Right lobe of liver (tissue), 6 donors: ENCODE data around the gene ZNF736. TPM values are rescaled to one million over a fixed set of nuclear protein-coding genes. Genes with fewer than 3 reads are reported as not detected.
"Not testable (repeated sequence)": the region's sequence is repeated elsewhere in the genome, so short reads cannot be mapped to it uniquely, and the experiment has no call there.

Experiments used
- ATAC-seq, 4 donors: fragments of 200-7000 bp; cut with Tn5 transposase; one replicate each; pipeline ENCODE4 v1.9.1; 2020; ENCODE audit warnings: mild to moderate bottlenecking in 4 of 4, moderate library complexity in 4 of 4
- DNase-seq, 3 donors: peaks; one replicate each; pipeline ENCODE4 v3.0.0-alpha.2; 2020
- H3K27ac ChIP-seq, 3 donors: fragments of 200-600 bp; one replicate each; pipeline ENCODE4 v1.8.0; 2022
- H3K27me3 ChIP-seq, 2 donors: fragments of 200-600 bp; one replicate each; pipeline ENCODE4 v1.8.0; 2022
- H3K36me3 ChIP-seq, 4 donors: fragments of 200-600 bp; sonication (generic) in 1 of 4; one replicate each; pipeline versions ENCODE4 v1.5.1 to v1.8.0; 2017 to 2022; ENCODE audit warnings: control low read depth in 1 of 4
- H3K4me1 ChIP-seq, 4 donors: fragments of 200-600 bp; sonication (generic) in 1 of 4; one replicate each; pipeline versions ENCODE4 v1.5.1 to v1.8.0; 2017 to 2022; ENCODE audit warnings: control low read depth in 1 of 4
- H3K4me3 ChIP-seq, 3 donors: fragments of 200-600 bp; one replicate each; pipeline ENCODE4 v1.8.0; 2022
- H3K9me3 ChIP-seq, 4 donors: fragments of 200-600 bp; sonication (generic) in 1 of 4; one replicate each; pipeline versions ENCODE4 v1.5.1 to v1.8.0; 2017 to 2022; ENCODE audit warnings: control low read depth in 1 of 4
- POLR2A ChIP-seq: fragments of 450-650 bp; IDR thresholded peaks from one replicate; pipeline ENCODE4 v1.6.1; 2017; ENCODE audit warnings: antibody characterized with exemption, mild to moderate bottlenecking
- WGBS: methylation state at CpG from one replicate; pipeline ENCODE4 v1.1.6; 2018; ENCODE audit warnings: low coverage, low lambda C conversion rate; ENCODE audit not compliant: insufficient coverage; ENCODE audit errors: missing lambda C conversion rate; 5-methylcytosine and 5-hydroxymethylcytosine counted together
- intact Hi-C, 2 donors: fragments of 100-400 bp; cut with DNase I; formaldehyde crosslinking; loops; one replicate each; pipeline versions ENCODE4 v1.11.2 to v1.14.1; 2022
- long read RNA-seq: library from polyadenylated mRNA; unstranded; transcript quantifications from one replicate; pipeline ENCODE4 v2.0.0, GENCODE V29; 2019
- total RNA-seq, 6 experiments: library from RNA; depleted of rRNA in 2 of 6; stranded (reverse); fragments of >200 nt in 2 of 6; fragmentation: NEBNext Ultra II Directional in 3 of 6; extraction: Animal tissue kit (Norgen Biotek cat#: 25700) in 3 of 6; gene quantifications; one replicate each; pipeline versions ENCODE4 v1.1.0 to v1.2.4, GENCODE V29; 2016 to 2023
- TF ChIP-seq, protein P1 (sequence below), 4 donors: fragments of 200-600 bp in 3 of 4; fragments of 450-650 bp in 1 of 4; IDR thresholded peaks; one replicate each; pipeline versions ENCODE4 v1.5.1 to v1.8.0; 2016 to 2022; ENCODE audit warnings: antibody characterized with exemption in 4 of 4, mild to moderate bottlenecking in 2 of 4
- donor health status: DM: no; HTN: yes; CAD: no.
- donor health status: DM: no; HTN: no; CAD: no.
- donor health status: DM: no; HTN: no; CAD: no.
- donor health status: DM: no; HTN: yes; CAD: no.
- donor health status: DM: no; HTN: yes; CAD: no.

Gene ZNF736
- total RNA-seq = 1 to 10 TPM; 3.0 to 6.7 (median 4.1) TPM
- long read RNA-seq, partial matches to known transcripts = 0 of 1 reads
- long read RNA-seq, other reads (novel, unspliced or antisense) = 1 of 1 reads

DNA sequence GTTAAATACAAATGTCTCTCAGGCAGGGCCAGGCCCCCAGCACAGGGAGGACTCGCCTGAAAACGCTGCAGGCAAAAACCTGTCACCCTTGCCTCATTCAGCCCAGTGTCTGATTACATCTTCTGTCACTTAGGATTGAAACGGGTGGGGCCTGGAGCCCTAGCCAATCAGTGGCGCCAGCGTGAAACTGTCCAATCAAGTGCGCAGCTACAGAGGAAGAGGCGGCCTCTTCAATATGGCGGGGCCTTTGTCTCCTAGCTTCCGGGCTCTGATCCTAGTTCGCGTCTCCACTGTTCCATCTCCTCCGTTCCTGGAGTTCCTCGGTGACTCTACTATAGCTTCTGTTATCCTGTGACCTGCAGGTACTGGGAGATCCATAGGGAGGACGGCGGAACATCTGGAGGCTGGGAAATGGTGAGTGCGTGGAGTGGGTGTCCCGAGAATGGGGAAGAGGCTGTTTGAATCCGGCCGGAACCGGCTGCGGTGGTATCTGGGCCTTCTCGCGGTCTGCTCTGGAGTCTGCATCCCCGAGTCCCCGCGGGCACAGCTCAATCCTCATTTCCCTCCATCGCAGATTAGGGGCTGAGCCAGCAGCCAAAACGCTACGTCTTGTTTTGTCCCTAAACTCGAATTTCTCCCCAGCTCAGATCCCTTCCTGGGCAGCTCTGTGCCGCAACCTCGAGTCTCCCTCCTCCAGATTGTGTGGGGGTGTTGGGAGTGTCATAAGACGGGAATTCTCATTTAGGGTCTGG lies at the start of gene ZNF736:
ZNF736 (plus strand) TSS at position 222 of the 752 bp plus-strand sequence; CDS start at position 412, 190 bp downstream.
- Histone ChIP-seq H3K4me3 (peak within 1 kb of the TSS; percentile 50 to 78 (median 70)), H3K4me1 (peaks cover 0 to 12% (median 0%) of the 10 kb centered on the region in 4 donors), H3K27ac (peak within 1 kb of the TSS; percentile 32 to 73 (median 35)), H3K36me3 (no peaks in the 10 kb centered on the region), H3K9me3 (no peaks in the 10 kb centered on the region), H3K27me3 (no peaks in the 10 kb centered on the region)
- intact Hi-C loops = no loop called here
- WGBS = 3% methylated on average over 23 of the region's 33 CpGs
- peak; percentile 48 for TF ChIP-seq POLR2A
- TF ChIP-seq, protein P1, sequence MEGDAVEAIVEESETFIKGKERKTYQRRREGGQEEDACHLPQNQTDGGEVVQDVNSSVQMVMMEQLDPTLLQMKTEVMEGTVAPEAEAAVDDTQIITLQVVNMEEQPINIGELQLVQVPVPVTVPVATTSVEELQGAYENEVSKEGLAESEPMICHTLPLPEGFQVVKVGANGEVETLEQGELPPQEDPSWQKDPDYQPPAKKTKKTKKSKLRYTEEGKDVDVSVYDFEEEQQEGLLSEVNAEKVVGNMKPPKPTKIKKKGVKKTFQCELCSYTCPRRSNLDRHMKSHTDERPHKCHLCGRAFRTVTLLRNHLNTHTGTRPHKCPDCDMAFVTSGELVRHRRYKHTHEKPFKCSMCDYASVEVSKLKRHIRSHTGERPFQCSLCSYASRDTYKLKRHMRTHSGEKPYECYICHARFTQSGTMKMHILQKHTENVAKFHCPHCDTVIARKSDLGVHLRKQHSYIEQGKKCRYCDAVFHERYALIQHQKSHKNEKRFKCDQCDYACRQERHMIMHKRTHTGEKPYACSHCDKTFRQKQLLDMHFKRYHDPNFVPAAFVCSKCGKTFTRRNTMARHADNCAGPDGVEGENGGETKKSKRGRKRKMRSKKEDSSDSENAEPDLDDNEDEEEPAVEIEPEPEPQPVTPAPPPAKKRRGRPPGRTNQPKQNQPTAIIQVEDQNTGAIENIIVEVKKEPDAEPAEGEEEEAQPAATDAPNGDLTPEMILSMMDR (IDR thresholded peaks at IDR 0.05) = no peak
- ATAC-seq = peak; percentile 99 to 100 (median 100)
- peak; percentile 82 to 90 (median 84) for DNase-seq

DNA sequence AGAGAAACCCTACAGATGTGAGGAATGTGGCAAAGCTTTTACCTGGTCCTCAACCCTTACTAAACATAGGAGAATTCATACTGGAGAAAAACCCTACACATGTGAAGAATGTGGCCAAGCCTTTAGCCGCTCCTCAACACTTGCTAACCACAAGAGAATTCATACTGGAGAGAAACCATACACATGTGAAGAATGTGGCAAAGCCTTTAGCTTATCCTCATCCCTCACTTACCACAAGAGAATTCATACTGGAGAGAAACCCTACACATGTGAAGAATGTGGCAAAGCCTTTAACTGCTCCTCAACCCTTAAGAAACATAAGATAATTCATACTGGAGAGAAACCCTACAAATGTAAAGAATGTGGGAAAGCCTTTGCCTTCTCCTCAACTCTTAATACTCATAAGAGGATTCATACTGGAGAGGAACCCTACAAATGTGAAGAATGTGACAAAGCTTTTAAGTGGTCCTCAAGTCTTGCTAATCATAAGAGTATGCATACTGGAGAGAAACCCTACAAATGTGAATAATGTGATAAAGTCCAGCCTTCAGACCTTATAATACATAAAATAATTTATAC lies 47.3 kb upstream of the ZNF736 start:
- TF ChIP-seq, protein P1 (IDR thresholded peaks at IDR 0.05) = no peak
- TF ChIP-seq POLR2A = no peak
- Histone ChIP-seq H3K4me1 (no peaks in the 10 kb centered on the region), H3K4me3 (no peak overlapping the region), H3K27ac (no peak overlapping the region), H3K36me3 (no peaks in the 10 kb centered on the region), H3K9me3 (peaks cover 0 to 25% (median 5%) of the 10 kb centered on the region in 4 donors), H3K27me3 (no peaks in the 10 kb centered on the region)
- intact Hi-C loops = no loop called here
- 83% methylated on average over 1 of the region's 1 CpG for WGBS
- ATAC-seq = no peak
- DNase-seq = no peak

GRCh38 chr7:64277630-64278029 lies 36.1 kb upstream of the ZNF736 start:
- no peak for ATAC-seq
- WGBS = 31% methylated on average over 2 of the region's 2 CpGs
- no peak overlapping the region for H3K4me3 ChIP-seq
- no peaks in the 10 kb centered on the region for H3K9me3 ChIP-seq
- intact Hi-C loops = no loop called here
- no peaks in the 10 kb centered on the region for H3K4me1 ChIP-seq
- H3K36me3 ChIP-seq = no peaks in the 10 kb centered on the region
- TF ChIP-seq, protein P1 (IDR thresholded peaks at IDR 0.05) = no peak
- TF ChIP-seq POLR2A = no peak
- no peaks in the 10 kb centered on the region for H3K27me3 ChIP-seq
- no peak for DNase-seq
- H3K27ac ChIP-seq = no peak overlapping the region

GRCh38 chr7:64294701-64295420 lies 18.9 kb upstream of the ZNF736 start:
- TF ChIP-seq, protein P1 (IDR thresholded peaks at IDR 0.05) = no peak
- TF ChIP-seq POLR2A = no peak
- WGBS = 100% methylated on average over 1 of the region's 1 CpG
- Histone ChIP-seq H3K27me3 (no peaks in the 10 kb centered on the region), H3K27ac (no peak overlapping the region), H3K9me3 (no peaks in the 10 kb centered on the region), H3K4me3 (no peak overlapping the region), H3K4me1 (no peaks in the 10 kb centered on the region), H3K36me3 (no peaks in the 10 kb centered on the region)
- DNase-seq = no peak
- ATAC-seq = no peak
- intact Hi-C loops = no loop called here

DNA sequence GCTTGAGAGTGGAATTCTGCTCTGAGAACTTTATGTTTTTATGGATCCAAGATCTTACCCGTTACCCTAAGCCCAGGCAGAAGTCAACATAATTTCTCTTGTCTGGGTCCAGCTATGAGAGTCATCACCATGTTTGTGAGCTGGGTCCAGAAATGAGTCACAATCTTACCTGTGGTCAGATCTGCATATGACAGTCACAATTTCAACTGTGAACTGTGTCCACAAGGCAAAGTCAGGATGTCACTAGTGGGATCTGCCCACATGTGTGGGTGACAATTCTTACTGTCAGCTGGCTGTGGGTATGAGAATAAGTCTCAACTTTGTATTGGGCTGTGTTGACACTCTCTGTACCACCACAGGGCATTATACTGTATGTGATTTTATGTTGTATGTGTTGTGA lies 16.3 kb upstream of the ZNF736 start:
- WGBS = 67% methylated on average over 1 of the region's 1 CpG
- H3K4me3 ChIP-seq, H3K27me3 ChIP-seq, H3K9me3 ChIP-seq, ATAC-seq, intact Hi-C loops, H3K36me3 ChIP-seq, H3K4me1 ChIP-seq, H3K27ac ChIP-seq, DNase-seq: not testable (repeated sequence)
